Measurements from ENCODE around the gene ATL1. TPM values are rescaled to one million over a fixed set of nuclear protein-coding genes. Genes with fewer than 3 reads are reported as not detected.

The ATL1 gene
- total RNA-seq (2021; fragmentation: NEBNext Ultra II Directional; extraction: Animal tissue kit (Norgen Biotek cat#: 25700)), result 4.2 and 5.9 TPM in 2 replicates
- 2.1 and 4.0 TPM in 2 replicates for polyA plus RNA-seq (2011; rRNA removed)
- 4.3 TPM for polyA plus RNA-seq (2011; cell fraction: cytosol; rRNA removed)
- 3.4 TPM for polyA plus RNA-seq (2011; cell fraction: nucleus; rRNA removed)
- polyA plus RNA-seq (2012, experiment 1 of 2), result 3.9 to 5.0 TPM (median 4.6 TPM) in 4 replicates
- 0.38 TPM for polyA plus RNA-seq (2012, experiment 2 of 2)
- polyA plus RNA-seq (2013, experiment 1 of 2), result 4.5 TPM
- 5.7 TPM for polyA plus RNA-seq (2013, experiment 2 of 2)
- polyA minus RNA-seq (2011; rRNA and poly(A)+ RNA removed), result 6.0 and 7.2 TPM in 2 replicates
- 6.2 TPM for polyA minus RNA-seq (2011; cell fraction: cytosol; rRNA and poly(A)+ RNA removed)
- 8.5 TPM for polyA minus RNA-seq (2011; cell fraction: nucleus; rRNA and poly(A)+ RNA removed)
- long read RNA-seq, experiment 1, partial matches to known transcripts, result 3 of 4 reads
- long read RNA-seq, experiment 1, other reads (novel, unspliced or antisense), result 1 of 4 reads
- long read RNA-seq, experiment 2, partial matches to known transcripts, result 5 of 8 reads
- long read RNA-seq, experiment 2, other reads (novel, unspliced or antisense), result 2 of 8 reads

DNA sequence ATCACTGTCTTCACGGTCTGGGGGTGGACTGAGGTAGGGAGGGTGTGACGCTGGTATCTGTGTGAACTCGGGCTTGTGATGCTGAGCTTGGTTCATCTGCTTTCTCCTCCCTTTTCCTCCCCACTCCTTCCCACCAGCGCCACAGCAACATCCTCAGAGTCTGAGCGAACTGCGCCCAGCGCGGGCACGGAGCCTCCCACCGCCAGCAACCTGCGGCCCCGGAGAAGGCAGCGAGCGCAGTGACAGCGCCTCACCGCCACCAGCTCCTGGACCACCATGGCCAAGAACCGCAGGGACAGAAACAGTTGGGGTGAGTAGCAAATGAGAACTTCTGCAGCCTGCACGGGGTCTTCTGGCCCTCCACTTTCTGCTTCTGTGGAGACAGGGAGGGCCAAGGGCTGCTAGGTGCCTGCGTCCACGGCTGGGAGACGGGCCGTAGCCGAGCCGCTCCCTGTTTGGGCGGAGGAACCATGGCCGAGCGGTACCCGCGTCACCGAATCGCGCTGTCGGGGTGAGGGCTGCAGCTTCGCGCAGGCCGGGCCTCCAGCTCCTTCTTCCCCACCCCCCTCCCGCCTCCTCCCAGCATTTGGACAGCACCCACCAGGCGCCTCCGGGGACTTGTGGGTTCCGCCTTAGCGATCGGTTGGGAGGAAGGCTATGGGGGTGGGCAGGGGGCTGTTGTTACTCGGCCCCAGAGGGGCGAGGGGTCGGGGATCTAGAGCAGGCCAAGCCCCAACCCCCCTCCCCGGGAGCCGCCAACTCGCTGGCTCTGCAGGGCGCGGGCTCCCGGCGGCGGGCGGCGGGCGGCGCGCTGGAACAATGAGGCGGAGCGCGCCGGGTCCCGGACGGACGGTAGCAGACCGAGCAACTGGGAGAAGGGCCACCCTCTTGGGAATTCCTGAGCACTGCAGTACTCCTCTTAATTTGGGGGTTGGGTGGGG lies at the start of gene ATL1:
Gene ATL1, plus strand, starts transcription at position 156 of the 941 bp plus-strand sequence. Its CDS starts 121 bp downstream, at position 277.
- H2BK120ac ChIP-seq (replicated peaks; ENCODE audit: low read depth, low read length), result no peak within 1 kb of the TSS
- no peaks in the 10 kb centered on the region for H3K9me3 ChIP-seq (ENCODE audit: insufficient read depth in 2 of 2, low read depth in 1 of 2, low read length in 1 of 2)
- 2% methylated on average over 30 of the region's 66 CpGs; no CpG with 5 or more reads in 1 of the 2 experiments for WGBS, 2 experiments (ENCODE audit: extremely low coverage in 1 of 2, insufficient coverage in 1 of 2, insufficient read length in 1 of 2, insufficient replicate concordance in 2 of 2, low coverage in 1 of 2, low lambda C conversion rate in 2 of 2, missing lambda C conversion rate in 1 of 2)
- H4K20me1 ChIP-seq (replicated peaks in 1 of 2; ENCODE audit: control insufficient read depth in 1 of 2, insufficient read depth in 2 of 2, low read length in 2 of 2), result no peaks in the 10 kb centered on the region
- peak within 1 kb of the TSS; percentile 68; the same call in 1 of the 2 replicates for H3K18ac ChIP-seq (ENCODE audit: extremely low read depth, low read length)
- DNase-seq (ENCODE audit: low read depth in 1 of 2, low spot score in 2 of 2), result peak in 1 of 2 experiments; percentile 87
- no peak within 1 kb of the TSS for H2AK5ac ChIP-seq (ENCODE audit: low read depth, low read length)
- H3K14ac ChIP-seq (ENCODE audit: insufficient read length), result peak within 1 kb of the TSS; percentile 8
- peaks cover 12% of the 10 kb centered on the region for H3K23me2 ChIP-seq (ENCODE audit: low read depth, low read length)
- H4K5ac ChIP-seq (ENCODE audit: insufficient read length, low read depth, low read length), result peak within 1 kb of the TSS; percentile 19
- peak within 1 kb of the TSS; percentile 65; the same call in 1 of the 2 replicates for H2BK15ac ChIP-seq (ENCODE audit: low read length)
- H2AFZ ChIP-seq (ENCODE audit: low read length), result peak within 1 kb of the TSS; percentile 96
- H3K27ac ChIP-seq (ENCODE audit: low read depth, low read length), result no peak within 1 kb of the TSS
- peaks cover 0 to 3% (median 1%) of the 10 kb centered on the region in 4 experiments; a peak in 1 of 7 replicates for H3K4me1 ChIP-seq (replicated peaks in 1 of 4; ENCODE audit: control insufficient read depth in 3 of 4, insufficient read depth in 4 of 4, low read length in 3 of 4)
- POLR2A ChIA-PET (ENCODE audit: partially characterized antibody), result interaction anchor here (0.6 to 1.4 kb wide), 16 partner anchors 9 to 239 kb away, joined by 3 to 7 read pairs (median 3); no protein-coding TSS in a partner anchor
- peaks cover 0 to 3% (median 1%) of the 10 kb centered on the region in 4 experiments; a peak in 3 of 7 replicates for H3K27me3 ChIP-seq (replicated peaks in 1 of 4; ENCODE audit: control insufficient read depth in 3 of 4, extremely low read depth in 1 of 4, insufficient read depth in 3 of 4, low read length in 3 of 4)
- H3K4me2 ChIP-seq (ENCODE audit: insufficient read depth in 1 of 2, low read depth in 2 of 2, low read length in 2 of 2), result peak within 1 kb of the TSS; percentile 75 to 94
- peak within 1 kb of the TSS; percentile 93 for H4K8ac ChIP-seq (ENCODE audit: extremely low read depth, insufficient read depth, low read length)
- no peak for FAIRE-seq
- no peak within 1 kb of the TSS for H2BK20ac ChIP-seq (ENCODE audit: low read length)
- H3K4ac ChIP-seq (replicated peaks; ENCODE audit: insufficient read length, low read depth, low read length), result peak within 1 kb of the TSS; percentile 13
- CTCF ChIA-PET (ENCODE audit: partially characterized antibody), result interaction anchor here (0.7 to 1.9 kb wide), 12 partner anchors 15 to 491 kb away, joined by 3 to 5 read pairs (median 4); no protein-coding TSS in a partner anchor
- H3K79me1 ChIP-seq (ENCODE audit: low read depth, low read length), result no peaks in the 10 kb centered on the region
- peak within 1 kb of the TSS; percentile 62 to 88 (median 83) for H3K4me3 ChIP-seq (ENCODE audit: extremely low read depth in 1 of 4, insufficient read depth in 2 of 4, low read depth in 3 of 4, low read length in 4 of 4)
- peak within 1 kb of the TSS; percentile 36 for H4K91ac ChIP-seq (replicated peaks; ENCODE audit: insufficient read length, low read length)
- no peaks in the 10 kb centered on the region for H3K79me2 ChIP-seq (ENCODE audit: control insufficient read depth in 1 of 2, insufficient read depth in 2 of 2, low read length in 2 of 2)
- H3K23ac ChIP-seq (ENCODE audit: insufficient read length), result no peak within 1 kb of the TSS
- no peak within 1 kb of the TSS for H3K56ac ChIP-seq (replicated peaks; ENCODE audit: insufficient read length, low read depth, low read length)
- peak within 1 kb of the TSS; percentile 79; the same call in 1 of the 2 replicates for H2BK5ac ChIP-seq (ENCODE audit: low read depth, low read length)
- H3K9ac ChIP-seq (replicated peaks in 1 of 4; ENCODE audit: extremely low read depth in 1 of 4, low read depth in 3 of 4, low read length in 3 of 4), result peak within 1 kb of the TSS; percentile 40 to 71 (median 64)
- peak within 1 kb of the TSS; percentile 52 for H2BK12ac ChIP-seq (ENCODE audit: low read depth, low read length)
- no peaks in the 10 kb centered on the region for H3K36me3 ChIP-seq (ENCODE audit: control insufficient read depth in 2 of 4, insufficient read depth in 4 of 4, low read length in 3 of 4)
- TF ChIP-seq NANOG (IDR thresholded peaks at IDR 0.05; ENCODE audit: insufficient read depth, low read depth, low read length, poor library complexity, severe bottlenecking), result no peak
- peak; percentile 61 for TF ChIP-seq SAP30 (IDR thresholded peaks at IDR 0.05; ENCODE audit: insufficient read depth, insufficient replicate concordance, low read length)
- TF ChIP-seq EGR1 (IDR thresholded peaks at IDR 0.05; ENCODE audit: borderline replicate concordance, low read depth, low read length), result no peak
- no peak for TF ChIP-seq JUN (IDR thresholded peaks at IDR 0.05; ENCODE audit: low read depth, low read length)
- 0 out of 2 replicates have a peak, but pooled peaks have one; percentile 16 for TF ChIP-seq YY1 (IDR thresholded peaks at IDR 0.05; ENCODE audit: low read depth, low read length)
- TF ChIP-seq NRF1 (IDR thresholded peaks at IDR 0.05; ENCODE audit: low read depth, low read length), result no peak
- TF ChIP-seq CTBP2 (IDR thresholded peaks at IDR 0.05; ENCODE audit: borderline replicate concordance, insufficient read depth, insufficient read length, low read length), result no peak

Measured in H1 (cell line).